Mucosa of gallbladder (tissue), 1 donor: ENCODE results near the gene NUDT1. TPM values are rescaled to one million over a fixed set of nuclear protein-coding genes. Genes with fewer than 3 reads are reported as not detected.

ENCODE experiments used
- DNase-seq: peaks from one replicate; pipeline ENCODE4 v3.0.0-alpha.2; 2020; ENCODE audit warnings: low spot score
- total RNA-seq: library from RNA; stranded (reverse); gene quantifications from one replicate; pipeline ENCODE4 v1.2.1, GENCODE V29; 2021
- donor health status: DM: no; HTN: no; CAD: no.

The NUDT1 gene
- total RNA-seq, 1 donor from 2014 or later: 11.6 TPM

DNA sequence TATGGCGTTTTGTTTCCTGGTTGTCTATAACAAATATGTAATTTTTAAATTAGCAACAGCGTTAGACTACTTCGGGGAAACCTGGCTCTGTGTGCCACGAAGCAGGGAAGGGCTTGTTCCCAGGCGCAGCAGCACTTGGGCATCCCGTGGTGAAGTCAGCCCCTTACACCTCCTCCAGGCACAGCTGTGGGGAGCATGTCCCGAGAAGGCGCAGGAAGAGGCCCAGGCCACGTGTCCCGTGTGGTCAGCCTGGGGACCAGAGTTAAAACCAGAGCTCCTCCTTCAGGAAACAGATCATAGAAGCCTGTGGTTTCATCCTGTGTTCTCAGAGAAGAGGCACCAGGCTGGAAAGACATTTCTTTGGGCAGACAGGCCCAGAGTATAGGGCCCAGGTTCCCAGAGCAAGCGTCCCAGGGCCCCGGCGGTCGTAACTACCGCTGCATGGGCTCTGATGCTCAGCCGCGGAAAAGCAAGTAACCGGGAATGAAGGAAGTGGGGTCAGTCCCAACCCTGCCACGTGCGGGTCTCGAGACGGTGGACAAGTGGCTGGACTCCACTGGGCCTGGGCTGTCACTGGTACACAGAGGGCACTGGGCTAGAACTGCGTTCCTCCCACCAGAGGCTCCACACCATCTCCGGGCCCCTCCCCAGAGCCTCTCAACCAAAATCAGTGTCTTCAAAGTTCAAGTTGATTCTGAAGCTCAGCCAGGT is 7.1 kb downstream of the NUDT1 start:
- peak; percentile 67 for DNase-seq

- DNase-seq: no peak
Observed at GRCh38 chr7:2249744-2250323, 7.8 kb downstream of the NUDT1 start.

GRCh38 chr7:2251381-2251780 is 9.4 kb downstream of the NUDT1 start:
- DNase-seq: no peak

GRCh38 chr7:2251841-2252771 is 10.1 kb downstream of the NUDT1 start:
- no peak for DNase-seq

GRCh38 chr7:2253021-2253420 is 11.0 kb downstream of the NUDT1 start:
- DNase-seq: no peak

DNA sequence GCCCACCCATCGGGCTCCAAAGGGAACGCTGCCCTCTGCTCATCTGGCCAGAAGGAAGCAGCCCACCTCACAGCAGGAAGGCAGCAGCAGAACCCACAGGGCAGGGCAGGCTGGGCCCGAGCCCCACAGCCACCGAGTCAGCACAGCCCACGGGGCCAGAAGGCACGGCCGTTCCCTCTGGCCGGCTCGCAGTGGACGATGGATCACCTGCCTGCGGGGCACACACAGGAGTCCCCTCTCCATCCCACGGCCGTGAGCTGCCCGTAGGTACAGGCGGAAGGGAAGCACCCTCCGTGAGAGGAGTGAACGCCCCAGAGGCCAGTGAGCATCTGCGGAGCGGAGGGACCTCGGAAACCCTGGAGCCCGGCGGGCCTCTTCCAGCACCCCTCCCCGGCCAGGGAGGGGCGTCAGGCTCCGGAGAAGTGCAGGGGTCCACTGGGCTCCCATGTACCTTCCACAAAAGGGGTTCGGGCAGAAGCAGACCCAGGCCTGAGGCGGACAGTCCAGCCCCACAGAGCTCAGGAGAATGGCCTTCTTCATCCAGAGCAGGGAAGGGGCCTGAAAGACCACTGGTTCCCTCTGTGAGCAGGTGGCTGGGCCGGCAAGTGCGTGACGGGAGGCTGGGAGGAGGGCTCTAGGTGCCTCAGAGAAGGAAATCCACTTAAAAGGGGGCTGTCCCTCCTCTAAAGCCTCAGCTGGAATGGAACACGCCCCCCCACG is 11.7 kb downstream of the NUDT1 start:
- DNase-seq: no peak

GRCh38 chr7:2254429-2255144 is 12.6 kb downstream of the NUDT1 start:
- no peak for DNase-seq

DNA sequence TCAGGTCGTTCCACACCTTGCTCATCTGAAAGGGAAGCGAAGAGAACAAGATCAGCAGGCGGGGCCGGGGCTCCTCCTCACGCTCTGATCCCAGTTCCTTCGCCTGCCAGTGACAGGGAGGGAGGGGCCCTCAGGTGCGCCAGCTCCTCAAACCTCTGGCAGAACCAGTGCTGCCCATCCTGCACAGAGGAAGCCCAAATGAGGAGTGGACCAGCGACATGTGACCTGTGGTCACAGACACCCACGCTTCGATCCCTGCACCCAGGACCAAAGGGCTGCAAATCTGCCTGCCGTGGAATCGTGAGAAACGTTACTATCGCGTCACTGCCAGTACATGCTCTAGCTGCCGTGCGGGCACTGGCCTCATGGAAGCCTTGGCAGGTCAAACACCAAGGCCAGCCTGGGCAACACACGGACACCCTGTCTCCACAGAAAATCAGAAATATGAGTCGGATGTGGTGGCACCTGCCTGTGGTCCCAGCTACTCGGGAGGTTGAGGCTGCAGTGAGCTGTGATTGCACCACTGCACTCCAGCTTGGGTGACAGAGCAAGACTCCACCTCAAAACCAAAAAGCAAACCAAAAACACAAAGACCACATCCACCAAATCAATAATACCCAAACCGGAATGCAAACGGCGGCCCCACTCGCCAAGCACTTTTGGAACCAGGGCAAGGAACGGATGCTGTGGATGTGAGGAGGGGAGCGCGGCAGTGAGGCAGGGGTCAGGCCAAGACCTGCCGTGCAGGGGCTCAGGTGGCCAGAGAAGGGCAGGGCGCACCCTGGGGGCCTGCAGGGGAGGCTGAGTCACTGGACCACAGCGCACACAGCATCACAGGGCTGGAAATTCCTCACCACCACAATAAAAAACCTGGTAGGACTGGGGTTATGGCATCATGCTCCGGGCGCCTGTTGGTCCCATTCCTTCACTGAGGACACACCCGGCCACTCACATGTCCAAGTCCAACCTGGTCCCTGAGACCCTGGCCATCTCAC is 13.4 kb downstream of the NUDT1 start:
- DNase-seq: no peak

- no peak for DNase-seq
Observed at GRCh38 chr7:2256306-2257045, 14.4 kb downstream of the NUDT1 start.

- no peak for DNase-seq
Observed at GRCh38 chr7:2257046-2257551, 15.1 kb downstream of the NUDT1 start.

GRCh38 chr7:2257651-2258050 is 15.6 kb downstream of the NUDT1 start:
- no peak for DNase-seq

- no peak for DNase-seq
Observed at GRCh38 chr7:2258661-2259365, 16.8 kb downstream of the NUDT1 start.

DNA sequence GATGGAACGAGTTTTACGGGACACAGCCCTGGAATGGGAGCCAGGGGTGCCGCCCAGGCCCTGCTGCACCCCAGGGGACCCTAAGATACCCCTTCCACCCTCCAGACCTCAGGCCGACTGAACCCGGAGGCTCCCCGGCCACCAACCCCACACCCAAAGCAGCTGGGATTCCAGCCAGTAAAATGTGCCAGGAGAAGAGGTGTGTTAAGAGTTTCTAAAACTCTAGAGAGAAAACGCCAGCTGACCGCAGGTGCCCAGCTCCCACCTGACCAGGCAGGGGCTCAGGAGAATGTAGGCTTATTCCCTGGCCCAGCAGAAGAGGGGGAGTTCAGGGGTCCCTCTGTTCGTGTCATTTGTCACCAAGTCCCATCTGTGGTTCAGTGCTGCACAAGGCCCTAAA is 17.5 kb downstream of the NUDT1 start:
- DNase-seq: no peak

DNA sequence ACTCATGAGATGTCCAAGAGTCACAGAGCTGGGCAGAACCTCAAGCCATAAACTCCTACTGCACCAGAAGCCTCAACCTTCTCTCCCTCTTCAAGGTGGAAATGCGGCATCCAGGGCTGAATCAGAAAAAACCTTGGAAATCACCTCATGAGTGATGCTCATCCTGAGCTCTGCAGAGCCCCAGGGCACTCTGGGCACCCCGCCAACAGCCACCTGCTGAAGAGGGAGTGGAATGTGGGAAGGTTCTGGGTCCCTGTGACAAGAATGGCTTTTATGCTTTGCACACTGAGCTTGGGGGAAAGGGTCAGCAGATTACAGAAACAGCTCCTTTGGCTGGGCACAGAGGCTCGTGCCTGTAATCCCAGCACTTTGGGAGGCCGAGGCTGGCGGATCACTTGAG is 18.8 kb downstream of the NUDT1 start:
- DNase-seq: no peak

- no peak for DNase-seq
Observed at GRCh38 chr7:2261611-2262010, 19.6 kb downstream of the NUDT1 start.

DNA sequence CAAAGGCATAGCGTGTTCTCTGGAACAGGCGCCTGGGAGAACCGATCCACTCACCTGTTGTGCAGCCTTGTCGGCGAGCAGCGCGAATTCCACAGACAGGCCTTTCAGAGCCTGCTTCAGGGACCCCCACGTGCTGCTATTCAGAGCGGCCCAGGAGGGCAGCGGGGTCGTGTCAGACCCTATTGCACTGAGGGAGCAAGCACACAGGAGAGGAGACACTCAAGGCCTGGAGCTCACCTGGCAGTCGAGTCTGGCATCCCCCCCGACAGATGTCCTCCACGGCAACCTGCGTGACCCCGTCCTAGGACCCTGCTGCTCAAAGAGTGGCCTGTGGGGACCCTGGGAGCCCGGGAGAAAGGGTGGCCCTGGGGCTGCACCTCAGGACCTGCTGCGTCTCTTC is 21.1 kb downstream of the NUDT1 start:
- no peak for DNase-seq

DNA sequence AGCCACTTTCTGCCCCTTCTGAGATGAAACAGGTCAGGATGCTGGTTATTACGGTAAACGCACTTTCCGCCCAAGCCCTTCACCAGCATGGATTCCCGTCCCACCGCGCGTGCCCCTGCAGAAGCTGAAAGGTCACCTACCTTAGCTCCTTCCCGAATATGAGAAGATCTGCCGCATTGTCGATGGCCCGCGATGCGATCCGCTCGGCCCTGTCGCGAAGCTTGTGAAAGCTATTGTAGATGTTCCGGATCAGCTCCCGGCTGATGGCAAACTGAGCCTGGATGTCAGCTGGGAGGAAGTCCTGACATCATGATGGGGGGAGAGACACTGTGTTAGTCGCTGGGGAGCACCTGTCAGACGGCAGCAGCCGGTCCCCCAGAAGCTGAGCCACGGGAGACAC is 22.1 kb downstream of the NUDT1 start:
- DNase-seq: no peak

- DNase-seq: no peak
Observed at GRCh38 chr7:2266911-2267310, 24.9 kb downstream of the NUDT1 start.
